Measurements from ENCODE around the gene SZT2.

The SZT2 gene

GRCh38 chr1:43441894-43442637 lies 52.4 kb downstream of the SZT2 start:
- no peak for DNase-seq (ENCODE audit: low spot score)

- no peak for DNase-seq (ENCODE audit: low spot score)
Measured at GRCh38 chr1:43442756-43443155, 53.1 kb downstream of the SZT2 start.

DNA sequence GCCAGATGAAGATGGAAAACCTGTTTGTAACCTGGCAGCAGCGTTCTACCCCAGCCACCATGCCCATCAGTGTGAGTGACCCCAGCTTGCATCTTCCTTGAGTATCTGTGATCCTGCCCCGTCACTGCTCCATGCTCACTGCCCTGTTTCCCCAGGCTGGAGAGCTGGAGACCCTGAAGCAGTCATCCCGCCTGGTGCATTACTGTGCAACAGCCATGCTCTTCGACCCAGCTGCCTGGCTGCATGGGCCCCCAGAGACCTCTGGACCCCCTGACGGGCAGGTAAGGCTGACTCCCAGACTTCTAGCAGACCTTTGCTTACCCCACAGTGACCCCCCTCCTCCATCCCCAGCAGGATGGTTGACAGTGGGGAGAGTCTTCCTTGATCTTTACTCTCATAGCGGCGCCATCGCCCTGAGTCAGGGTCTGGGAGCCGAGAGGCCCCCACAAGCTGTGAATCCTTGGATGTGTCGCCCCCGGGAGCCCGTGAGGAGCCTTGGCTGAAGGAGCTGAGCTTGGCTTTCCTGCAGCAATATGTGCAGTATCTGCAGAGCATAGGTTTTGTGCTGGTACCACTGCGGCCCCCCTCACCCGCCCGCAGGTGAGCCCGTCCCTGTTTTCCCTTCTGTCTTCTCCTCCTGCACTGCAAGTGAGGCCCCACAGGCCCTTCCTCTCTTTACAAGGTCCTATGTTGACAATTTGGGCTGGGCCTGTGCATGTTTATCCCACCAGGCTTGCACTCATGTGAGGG lies 53.7 kb downstream of the SZT2 start:
- no peak for DNase-seq (ENCODE audit: low spot score)

DNA sequence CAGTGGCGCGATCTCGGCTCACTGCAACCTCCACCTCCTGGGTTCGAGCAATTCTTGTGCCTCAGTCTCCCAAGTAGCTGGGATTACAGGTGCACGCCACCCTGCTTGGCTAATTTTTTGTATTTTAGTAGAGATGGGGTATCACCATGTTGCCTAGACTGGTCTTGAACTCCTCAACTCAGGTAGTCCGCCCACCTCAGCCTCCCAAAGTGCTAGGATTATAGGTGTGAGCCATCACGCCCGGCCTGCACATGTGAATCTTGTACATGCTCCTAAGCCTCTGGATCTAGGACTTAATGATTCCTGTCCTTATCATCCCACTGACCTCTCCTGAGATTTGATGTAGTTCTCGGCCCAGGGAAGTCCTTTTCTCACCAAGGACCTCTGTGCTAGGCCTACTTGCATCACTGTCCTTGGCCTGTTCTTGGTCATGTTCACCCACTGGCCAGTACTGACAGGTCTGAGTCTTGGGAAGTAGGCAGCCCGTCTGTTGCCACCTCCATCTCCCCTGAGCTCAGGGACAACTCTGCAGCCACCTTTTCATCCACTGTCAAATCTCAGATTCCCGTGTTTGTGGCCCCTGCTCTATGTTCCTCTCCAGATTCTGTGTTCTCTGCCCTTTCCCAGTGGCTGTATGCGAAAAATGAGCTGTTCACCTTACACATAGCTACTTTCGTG lies 54.6 kb downstream of the SZT2 start:
- no peak for DNase-seq (ENCODE audit: low spot score)

- DNase-seq (ENCODE audit: low spot score), result no peak
Measured at GRCh38 chr1:43444836-43445235, 55.1 kb downstream of the SZT2 start.

DNA sequence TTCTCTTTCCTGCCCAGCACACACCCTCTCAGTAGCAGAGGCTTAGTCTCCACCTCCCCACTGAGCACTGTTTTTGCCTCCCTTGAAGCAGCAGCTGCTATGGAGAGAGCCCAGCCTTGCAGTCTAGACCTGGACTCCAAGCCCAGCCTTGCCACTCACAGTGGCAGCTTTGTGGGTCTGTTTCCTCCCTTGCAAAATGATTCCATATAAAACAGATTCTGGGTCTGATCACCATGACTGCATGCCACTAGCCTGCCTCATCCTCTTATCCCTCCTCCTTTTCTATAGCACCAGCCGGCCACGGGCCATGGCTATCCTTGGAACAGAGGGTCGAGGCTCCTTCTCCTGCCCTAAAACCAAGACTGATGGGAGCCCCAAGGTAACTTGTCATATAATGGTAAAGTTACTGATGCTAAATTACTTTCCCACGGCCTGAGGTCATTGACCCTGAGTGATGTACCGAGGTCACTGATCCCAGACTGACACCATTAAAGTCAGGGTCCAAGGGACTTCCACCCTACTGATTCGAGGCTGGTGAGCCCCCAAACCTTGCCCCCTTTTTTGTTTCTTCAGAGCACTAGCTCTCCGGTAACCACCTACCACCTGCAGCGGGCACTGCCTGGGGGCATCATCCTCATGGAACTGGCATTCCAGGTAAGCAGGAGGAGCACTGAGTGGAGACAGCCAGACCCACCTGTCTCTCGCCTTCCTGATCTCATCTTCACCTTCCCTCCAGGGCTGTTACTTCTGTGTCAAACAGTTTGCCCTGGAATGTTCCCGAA lies 56.1 kb downstream of the SZT2 start:
- no peak for DNase-seq (ENCODE audit: low spot score)

- no peak for DNase-seq (ENCODE audit: low spot score)
Measured at GRCh38 chr1:43446388-43446740, 56.7 kb downstream of the SZT2 start.

DNA sequence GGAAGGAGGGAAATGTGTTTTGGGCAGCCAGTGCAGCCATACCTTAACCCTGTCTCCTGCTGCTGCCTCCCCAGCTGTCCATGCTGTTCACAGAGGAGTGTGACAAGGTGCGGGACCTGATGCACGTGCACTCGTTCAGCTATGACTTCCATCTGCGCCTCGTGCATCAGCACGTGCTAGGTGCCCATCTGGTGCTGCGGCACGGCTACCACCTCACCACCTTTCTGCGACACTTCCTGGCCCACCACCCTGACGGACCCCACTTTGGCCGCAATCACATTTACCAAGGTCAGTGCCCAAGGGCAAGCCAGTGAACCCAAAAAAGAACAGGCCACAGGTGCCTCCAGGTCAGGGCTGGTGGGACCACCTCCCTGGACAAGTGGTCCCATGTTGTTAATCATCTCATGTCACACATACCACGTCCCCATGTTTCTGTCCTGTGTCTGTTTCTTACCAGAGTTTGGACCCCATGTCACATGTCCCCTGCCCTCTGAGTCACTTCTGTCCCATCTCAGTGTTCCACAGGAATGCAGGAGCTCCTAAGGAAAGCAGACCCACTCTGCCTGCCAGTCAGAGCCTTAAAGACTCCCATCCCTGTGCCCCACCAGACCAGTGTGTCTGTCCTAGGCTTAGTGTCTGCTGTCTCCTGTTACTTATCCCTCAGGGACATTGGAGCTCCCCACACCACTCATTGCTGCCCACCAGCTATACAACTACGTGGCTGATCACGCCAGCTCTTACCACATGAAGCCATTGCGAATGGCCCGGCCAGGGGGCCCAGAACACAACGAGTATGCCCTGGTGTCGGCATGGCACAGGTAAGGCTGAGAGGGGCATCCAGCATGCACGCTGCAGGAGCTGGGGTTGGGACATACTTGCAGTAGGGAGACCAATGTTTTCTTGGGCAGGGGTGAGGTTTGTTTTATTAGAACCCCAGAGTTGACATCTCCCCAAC lies 57.5 kb downstream of the SZT2 start:
- DNase-seq (ENCODE audit: low spot score), result no peak

GRCh38 chr1:43447891-43448708 lies 58.4 kb downstream of the SZT2 start:
- no peak for DNase-seq (ENCODE audit: low spot score)

DNA sequence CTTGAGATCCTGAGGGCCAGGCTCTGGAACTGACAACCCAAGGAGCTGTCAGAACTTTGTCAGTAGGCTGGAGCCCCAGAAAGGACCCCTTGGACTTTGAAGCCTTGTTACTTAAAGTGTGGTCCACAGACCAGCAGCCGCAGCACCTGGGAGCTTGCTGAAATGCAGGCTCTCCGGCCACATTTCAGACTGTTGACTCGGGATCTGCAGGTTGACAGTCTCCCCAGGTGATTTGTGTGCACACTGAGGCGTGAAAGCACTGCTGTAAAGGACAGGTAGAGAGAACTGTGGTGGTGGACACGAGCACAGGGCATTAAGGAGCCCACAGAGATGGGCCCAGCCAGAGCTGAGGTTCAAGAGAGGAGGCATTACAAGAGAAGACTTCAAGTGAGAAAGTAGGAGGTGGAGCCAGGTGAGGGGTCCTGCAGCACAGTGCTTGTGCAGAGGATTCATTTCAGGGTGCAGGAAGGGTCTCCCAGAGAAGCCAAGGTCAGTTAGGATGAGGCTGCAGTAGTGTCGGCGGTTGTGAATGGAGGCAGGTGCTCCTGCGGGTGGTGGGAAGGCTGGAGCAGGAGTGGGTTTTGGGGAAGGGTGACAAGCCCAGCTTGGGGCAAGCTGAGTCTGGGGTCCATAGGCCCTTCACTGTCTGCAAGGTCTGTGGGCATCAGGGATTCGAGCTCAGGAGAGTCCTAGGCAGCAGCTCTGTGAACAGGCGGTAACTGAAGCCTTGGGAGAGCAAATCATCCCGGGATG lies 59.4 kb downstream of the SZT2 start:
- no peak for DNase-seq (ENCODE audit: low spot score)

DNA sequence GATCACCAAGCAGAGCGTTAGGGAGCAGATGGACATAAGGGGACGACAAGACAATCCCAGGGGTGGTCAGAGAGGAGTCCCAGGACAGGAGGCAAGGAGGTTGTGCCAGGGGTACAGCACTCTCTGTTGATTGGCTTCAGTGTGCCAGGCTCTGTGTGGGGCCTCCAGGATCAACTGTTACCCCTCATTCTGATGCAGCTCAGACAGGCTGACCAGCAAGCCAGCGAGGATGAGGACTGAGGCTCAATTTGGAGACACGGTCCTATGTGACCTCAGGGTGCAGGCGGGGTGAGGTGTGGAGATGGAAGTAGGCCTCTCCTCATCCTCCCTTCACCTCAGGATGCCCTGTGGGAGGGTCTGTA lies 60.0 kb downstream of the SZT2 start:
- DNase-seq (ENCODE audit: low spot score), result no peak

GRCh38 chr1:43450251-43450941 lies 60.7 kb downstream of the SZT2 start:
- DNase-seq (ENCODE audit: low spot score), result no peak

GRCh38 chr1:43451157-43451591 lies 61.5 kb downstream of the SZT2 start:
- DNase-seq (ENCODE audit: low spot score), result no peak

- no peak for DNase-seq (ENCODE audit: low spot score)
Measured at GRCh38 chr1:43451701-43452532, 62.2 kb downstream of the SZT2 start.

- DNase-seq (ENCODE audit: low spot score), result no peak
Measured at GRCh38 chr1:43452789-43453441, 63.2 kb downstream of the SZT2 start.

DNA sequence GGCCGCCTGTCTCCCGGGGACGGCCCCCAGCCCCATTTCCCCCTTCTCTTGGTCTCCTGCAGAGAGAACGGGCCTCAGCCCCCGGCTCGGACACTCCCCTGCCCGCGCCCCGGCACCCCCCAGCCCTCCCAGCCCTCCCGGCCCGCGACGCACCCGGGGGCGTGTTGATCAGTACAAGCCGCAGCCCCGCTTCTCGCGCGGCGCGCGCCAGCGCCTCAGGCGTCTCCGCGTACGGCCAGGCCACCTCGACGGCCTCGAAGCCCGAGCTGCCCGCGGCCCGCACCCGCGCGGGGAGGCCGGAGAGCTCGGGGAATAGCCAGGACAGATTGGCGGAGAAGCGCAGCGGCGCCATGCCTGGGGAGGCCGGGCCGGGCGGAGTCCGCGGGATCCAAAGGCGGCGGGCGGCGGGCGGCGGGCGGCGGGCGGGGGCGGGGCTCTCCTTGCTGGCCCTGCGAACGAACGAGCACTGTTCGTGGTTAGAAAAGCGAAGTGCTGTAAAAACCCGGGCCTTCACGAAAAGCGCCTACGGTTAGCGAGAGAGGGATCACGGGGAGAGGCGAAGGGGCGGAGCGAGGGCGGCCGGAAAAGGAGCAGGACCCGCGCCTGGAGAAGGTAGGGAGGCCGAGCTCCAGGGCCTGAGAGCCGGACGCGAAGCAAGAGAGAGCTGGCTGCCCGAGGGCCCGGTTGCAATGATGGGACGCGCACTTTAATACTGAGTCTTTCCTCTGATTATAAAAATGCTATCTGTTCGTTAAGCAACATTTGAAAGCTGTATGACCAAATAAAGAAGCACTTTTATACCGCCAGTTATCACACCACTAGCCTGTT lies 64.0 kb downstream of the SZT2 start, which contains the start of gene HYI:
Gene HYI (minus strand): TSS at position 490 of the 828 bp plus-strand sequence. CDS start 138 bp downstream, at position 352.
- peak; percentile 74 for DNase-seq (ENCODE audit: low spot score)

All from COLO829 (cell line).